DND-41 (cell line): ENCODE results near the gene YEATS2.

Experiments
- ATAC-seq: fragments of 200-7000 bp; cut with Tn5 transposase; 3 replicates; pipeline ENCODE4 v1.9.1; 2021; ENCODE audit warnings: low read depth; ENCODE audit not compliant: insufficient read depth
- DNase-seq: peaks from one replicate; pipeline ENCODE4 v3.0.0-alpha.2; 2020
- H2AFZ ChIP-seq: 2 replicates; pipeline ENCODE4 v1.6.0; 2012; ENCODE audit warnings: low read depth, low read length
- H3K27ac ChIP-seq: 2 replicates; pipeline ENCODE4 v1.5.1; 2012; ENCODE audit warnings: low read length, inconsistent platforms
- H3K27me3 ChIP-seq: fragments of 200-600 bp; sonication (generic); 2 replicates; pipeline ENCODE4 v1.6.0; 2012; ENCODE audit warnings: low read length, mild to moderate bottlenecking, inconsistent platforms; ENCODE audit not compliant: insufficient read depth, poor library complexity
- H3K36me3 ChIP-seq: 2 replicates; pipeline ENCODE4 v1.5.1; 2012; ENCODE audit warnings: low read length, inconsistent platforms; ENCODE audit not compliant: insufficient read depth
- H3K4me1 ChIP-seq: 2 replicates; pipeline ENCODE4 v1.5.1; 2012; ENCODE audit warnings: mild to moderate bottlenecking, low read length; ENCODE audit not compliant: insufficient read depth
- H3K4me2 ChIP-seq: 2 replicates; pipeline ENCODE4 v1.6.0; 2012; ENCODE audit warnings: mild to moderate bottlenecking, moderate library complexity, low read length, inconsistent platforms; ENCODE audit not compliant: insufficient read depth
- H3K4me3 ChIP-seq, 2 experiments: fragments of 200-600 bp in 1 of 2; shearing (Covaris generic) in 1 of 2; 2 replicates each; pipeline ENCODE4 v1.5.1; 2012 to 2016; ENCODE audit warnings: inconsistent platforms in 2 of 2, low read length in 2 of 2, mild to moderate bottlenecking in 2 of 2, low read depth in 1 of 2, moderate library complexity in 1 of 2
- H3K79me2 ChIP-seq: 2 replicates; pipeline ENCODE4 v1.6.0; 2012; ENCODE audit warnings: low read length, inconsistent platforms; ENCODE audit not compliant: insufficient read depth
- H3K9ac ChIP-seq: 2 replicates; pipeline ENCODE4 v1.6.0; 2012; ENCODE audit warnings: low read depth, mild to moderate bottlenecking, inconsistent platforms, low read length, moderate library complexity
- H3K9me3 ChIP-seq: 2 replicates; pipeline ENCODE4 v1.5.1; 2012; ENCODE audit warnings: low read length, moderate library complexity, mild to moderate bottlenecking, inconsistent platforms; ENCODE audit not compliant: insufficient read depth, severe bottlenecking
- H4K20me1 ChIP-seq: 2 replicates; pipeline ENCODE4 v1.6.0; 2012; ENCODE audit warnings: low read length; ENCODE audit not compliant: insufficient read depth
- EZH2 ChIP-seq: IDR thresholded peaks from 3 replicates; pipeline ENCODE4 v1.6.1; 2012; ENCODE audit warnings: borderline replicate concordance, low read depth, mild to moderate bottlenecking, moderate library complexity, low read length, inconsistent platforms; ENCODE audit not compliant: severe bottlenecking
- TF ChIP-seq, protein P1 (sequence below): IDR thresholded peaks from 2 replicates; pipeline ENCODE4 v1.5.1; 2012; ENCODE audit warnings: borderline replicate concordance, low read length, moderate library complexity, mild to moderate bottlenecking; ENCODE audit not compliant: poor library complexity, severe bottlenecking; ENCODE audit errors: extremely low read depth

The YEATS2 gene

DNA sequence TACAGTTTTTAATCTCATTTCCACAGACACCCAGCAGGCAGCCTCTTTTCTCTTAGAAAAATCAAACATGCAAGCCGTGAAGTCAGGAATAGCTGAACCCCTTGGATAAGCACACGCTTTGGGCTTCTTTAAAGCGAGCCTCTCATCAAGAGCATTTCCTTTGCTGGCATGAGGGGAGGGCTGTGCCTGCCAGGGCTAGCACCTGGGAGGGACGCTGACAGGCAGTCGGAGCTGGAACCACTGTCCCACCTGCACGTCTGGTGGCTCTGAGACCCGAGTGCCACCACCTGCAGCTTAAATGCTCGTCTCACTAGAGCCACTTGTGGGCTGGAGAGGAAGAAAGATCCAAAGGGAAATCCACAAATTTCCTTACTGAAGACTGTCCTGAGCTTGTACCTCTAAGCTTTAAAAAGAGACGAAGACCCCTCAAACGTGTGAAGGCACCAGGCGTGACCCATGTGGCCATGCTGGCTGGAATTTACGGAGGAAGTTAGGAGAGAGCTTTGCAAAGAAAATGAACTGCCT lies 118.4 kb downstream of the YEATS2 start:
- Histone ChIP-seq H3K36me3 (peaks cover 36% of the 10 kb centered on the region), H3K4me2 (no peak overlapping the region), H3K9me3 (no peaks in the 10 kb centered on the region), H3K27me3 (no peaks in the 10 kb centered on the region), H4K20me1 (no peaks in the 10 kb centered on the region), H3K4me1 (no peaks in the 10 kb centered on the region), H2AFZ (no peak overlapping the region), H3K79me2 (no peaks in the 10 kb centered on the region), H3K9ac (no peak overlapping the region), H3K4me3 (no peak overlapping the region), H3K27ac (no peak overlapping the region)
- DNase-seq (no peak), ATAC-seq (no peak)
- no peak for TF ChIP-seq EZH2
- TF ChIP-seq, protein P1, sequence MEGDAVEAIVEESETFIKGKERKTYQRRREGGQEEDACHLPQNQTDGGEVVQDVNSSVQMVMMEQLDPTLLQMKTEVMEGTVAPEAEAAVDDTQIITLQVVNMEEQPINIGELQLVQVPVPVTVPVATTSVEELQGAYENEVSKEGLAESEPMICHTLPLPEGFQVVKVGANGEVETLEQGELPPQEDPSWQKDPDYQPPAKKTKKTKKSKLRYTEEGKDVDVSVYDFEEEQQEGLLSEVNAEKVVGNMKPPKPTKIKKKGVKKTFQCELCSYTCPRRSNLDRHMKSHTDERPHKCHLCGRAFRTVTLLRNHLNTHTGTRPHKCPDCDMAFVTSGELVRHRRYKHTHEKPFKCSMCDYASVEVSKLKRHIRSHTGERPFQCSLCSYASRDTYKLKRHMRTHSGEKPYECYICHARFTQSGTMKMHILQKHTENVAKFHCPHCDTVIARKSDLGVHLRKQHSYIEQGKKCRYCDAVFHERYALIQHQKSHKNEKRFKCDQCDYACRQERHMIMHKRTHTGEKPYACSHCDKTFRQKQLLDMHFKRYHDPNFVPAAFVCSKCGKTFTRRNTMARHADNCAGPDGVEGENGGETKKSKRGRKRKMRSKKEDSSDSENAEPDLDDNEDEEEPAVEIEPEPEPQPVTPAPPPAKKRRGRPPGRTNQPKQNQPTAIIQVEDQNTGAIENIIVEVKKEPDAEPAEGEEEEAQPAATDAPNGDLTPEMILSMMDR, result no peak

DNA sequence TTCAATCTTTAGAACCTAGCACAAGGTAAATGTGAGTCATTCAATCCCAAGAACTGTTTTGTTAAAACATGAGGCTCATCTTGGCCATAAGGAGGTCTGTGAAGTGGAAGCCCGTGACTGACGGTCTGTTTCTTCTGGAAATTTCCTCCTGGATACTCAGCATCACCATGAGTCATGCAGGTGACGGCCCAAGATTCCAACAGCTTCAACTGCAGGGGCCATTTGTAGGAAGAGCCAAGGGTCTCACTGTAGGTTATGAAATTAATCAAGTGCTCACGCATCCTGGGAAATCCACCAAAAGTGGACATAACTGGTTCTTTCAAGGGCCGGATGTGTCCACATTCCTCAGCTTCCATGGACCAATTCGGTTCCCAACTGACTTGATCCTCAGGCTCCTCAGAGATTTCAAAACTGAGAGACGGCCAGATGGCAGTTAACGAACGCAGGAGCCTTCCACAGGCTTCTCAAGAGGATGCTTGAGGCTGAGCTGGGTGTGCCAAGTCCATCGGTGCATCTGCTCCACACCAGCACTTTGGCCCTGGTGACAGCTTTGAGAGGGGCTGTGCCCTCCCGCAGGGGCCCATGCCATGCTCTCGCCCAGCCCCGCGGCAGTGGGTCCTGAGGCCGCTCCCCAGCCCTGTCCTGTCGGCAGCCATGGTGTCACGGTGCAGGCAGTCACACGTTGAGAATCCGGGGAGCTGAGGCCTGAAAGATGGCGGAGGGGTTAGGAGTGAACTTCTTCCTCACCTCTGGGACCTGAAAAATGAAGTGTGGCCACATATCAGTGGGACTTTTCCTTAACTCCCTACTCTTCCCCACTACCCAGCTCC lies 119.3 kb downstream of the YEATS2 start:
- peaks cover 28% of the 10 kb centered on the region for H3K36me3 ChIP-seq
- no peaks in the 10 kb centered on the region for H3K9me3 ChIP-seq
- no peak overlapping the region for H3K27ac ChIP-seq
- DNase-seq (no peak), ATAC-seq (no peak)
- H2AFZ ChIP-seq, result no peak overlapping the region
- TF ChIP-seq EZH2, result no peak
- TF ChIP-seq, protein P1, result no peak
- no peaks in the 10 kb centered on the region for H3K79me2 ChIP-seq
- no peak overlapping the region for H3K4me3 ChIP-seq
- no peak overlapping the region for H3K4me2 ChIP-seq
- no peaks in the 10 kb centered on the region for H3K4me1 ChIP-seq
- H3K27me3 ChIP-seq, result no peaks in the 10 kb centered on the region
- no peaks in the 10 kb centered on the region for H4K20me1 ChIP-seq
- H3K9ac ChIP-seq, result no peak overlapping the region

DNA sequence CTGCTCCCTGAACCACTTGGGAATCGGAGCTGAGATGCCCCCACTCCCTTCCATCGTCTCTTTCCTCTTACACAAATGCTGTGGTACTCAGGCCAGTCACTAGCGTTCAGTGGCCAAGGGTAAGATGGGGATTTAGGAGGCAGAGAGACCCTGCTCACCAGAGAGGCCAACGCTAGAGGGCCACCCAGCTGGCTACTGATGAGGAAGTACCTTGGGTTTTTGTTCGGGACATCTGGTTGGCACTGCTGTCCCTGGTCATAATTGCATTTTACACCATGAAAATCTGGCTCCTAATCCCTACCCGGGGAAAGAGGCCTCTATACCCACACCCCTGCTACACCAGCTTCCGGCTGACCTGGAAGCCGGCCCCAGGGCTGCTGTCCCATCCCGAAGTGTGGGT lies 120.0 kb downstream of the YEATS2 start:
- Histone ChIP-seq H3K27ac (no peak overlapping the region), H3K79me2 (no peaks in the 10 kb centered on the region), H3K9ac (no peak overlapping the region), H3K4me3 (no peak overlapping the region), H3K36me3 (peaks cover 22% of the 10 kb centered on the region), H3K4me1 (no peaks in the 10 kb centered on the region), H3K9me3 (no peaks in the 10 kb centered on the region), H3K27me3 (no peaks in the 10 kb centered on the region), H4K20me1 (no peaks in the 10 kb centered on the region), H2AFZ (no peak overlapping the region), H3K4me2 (no peak overlapping the region)
- TF ChIP-seq, protein P1, result no peak
- TF ChIP-seq EZH2, result no peak
- DNase-seq (no peak), ATAC-seq (no peak)
